Activated CD4-positive, alpha-beta T cell treated with anti-CD3 and anti-CD28 coated beads, Interleukin-2, Interleukin-4, amounts not matched to agents 100 ng/mL and 50 ng/mL, durations not matched to agents 16 hours and 8 hours (primary cell): Measurements from ENCODE around the gene UBASH3A.

Experiments used
- DNase-seq: peaks from one replicate; pipeline ENCODE4 v3.0.0-alpha.2; 2020; ENCODE audit warnings: low spot score

Gene UBASH3A

GRCh38 chr21:42451941-42452340 lies 48.2 kb downstream of the UBASH3A start:
- DNase-seq, result no peak

- DNase-seq, result no peak
Observed at GRCh38 chr21:42452401-42453223, 48.9 kb downstream of the UBASH3A start.

- DNase-seq, result no peak
Observed at GRCh38 chr21:42453224-42453985, 49.7 kb downstream of the UBASH3A start.

DNA sequence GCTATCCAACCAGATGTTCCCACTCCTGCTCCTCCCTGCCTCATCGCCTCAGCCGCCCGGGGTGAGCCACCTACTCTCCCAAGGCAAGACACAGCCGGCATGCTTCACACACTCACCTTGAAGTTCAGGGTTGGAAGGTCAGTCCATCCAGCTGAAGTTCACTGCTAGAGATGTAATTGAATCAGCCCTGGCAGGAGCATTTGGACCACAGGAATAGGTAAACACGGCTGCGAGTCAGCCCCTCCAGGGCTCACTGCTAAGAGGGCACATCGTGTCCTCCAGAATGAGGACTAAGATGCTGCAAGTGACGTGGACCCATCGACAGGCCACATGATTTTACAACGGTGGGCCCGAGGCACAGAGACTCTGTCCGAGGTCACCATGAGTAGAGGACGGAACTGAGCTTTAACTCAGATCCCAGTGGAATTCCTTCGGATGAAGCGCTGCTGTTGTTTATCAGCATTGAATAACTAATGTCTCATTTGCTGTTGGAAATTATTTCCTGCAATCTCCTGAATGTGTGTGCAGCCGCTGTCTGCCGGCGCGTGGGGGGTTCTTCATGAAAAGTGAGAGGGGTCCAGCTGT lies 50.4 kb downstream of the UBASH3A start:
- no peak for DNase-seq

DNA sequence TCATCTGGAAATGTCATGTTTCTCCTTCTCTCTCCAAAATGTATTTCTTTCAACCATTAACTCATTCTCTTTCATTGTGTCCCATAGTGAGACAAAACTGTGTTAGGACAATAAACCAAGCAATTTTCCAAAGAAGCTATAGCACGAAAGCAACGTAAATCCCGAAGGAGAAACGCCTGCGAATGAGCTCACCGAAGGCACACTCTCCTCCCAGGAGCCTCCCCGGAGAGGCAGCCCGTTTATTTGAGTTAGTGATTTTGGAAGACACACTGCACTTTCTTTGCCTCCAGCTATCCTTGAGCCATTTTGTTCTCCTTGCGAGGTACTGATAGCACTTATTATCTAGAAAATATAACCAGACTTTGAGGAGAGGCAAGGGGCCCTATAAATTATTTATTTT lies 51.1 kb downstream of the UBASH3A start:
- DNase-seq, result no peak

- no peak for DNase-seq
Observed at GRCh38 chr21:42455196-42455595, 51.5 kb downstream of the UBASH3A start.

- DNase-seq, result no peak
Observed at GRCh38 chr21:42455754-42456440, 52.2 kb downstream of the UBASH3A start.

GRCh38 chr21:42456457-42456856 lies 52.8 kb downstream of the UBASH3A start:
- peak; percentile 59 for DNase-seq

DNA sequence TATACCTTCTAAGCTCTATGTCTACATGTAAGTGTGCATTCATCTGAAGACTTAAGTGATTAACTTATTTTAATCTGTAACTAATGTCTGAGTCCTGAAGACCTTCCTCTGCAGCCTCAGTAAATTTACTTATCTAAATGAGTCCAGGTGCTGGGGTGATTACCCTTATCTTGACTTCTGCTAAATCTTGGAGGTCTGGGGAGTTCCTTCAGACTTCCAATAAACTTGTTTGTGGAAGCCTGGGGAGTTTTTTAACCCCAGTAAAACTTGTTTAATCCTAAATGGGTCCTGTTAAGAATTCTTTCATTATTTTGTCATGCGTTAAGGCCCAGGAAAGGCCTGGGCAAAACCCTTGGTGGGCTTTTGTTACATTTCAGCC lies 55.4 kb downstream of the UBASH3A start:
- DNase-seq, result no peak

DNA sequence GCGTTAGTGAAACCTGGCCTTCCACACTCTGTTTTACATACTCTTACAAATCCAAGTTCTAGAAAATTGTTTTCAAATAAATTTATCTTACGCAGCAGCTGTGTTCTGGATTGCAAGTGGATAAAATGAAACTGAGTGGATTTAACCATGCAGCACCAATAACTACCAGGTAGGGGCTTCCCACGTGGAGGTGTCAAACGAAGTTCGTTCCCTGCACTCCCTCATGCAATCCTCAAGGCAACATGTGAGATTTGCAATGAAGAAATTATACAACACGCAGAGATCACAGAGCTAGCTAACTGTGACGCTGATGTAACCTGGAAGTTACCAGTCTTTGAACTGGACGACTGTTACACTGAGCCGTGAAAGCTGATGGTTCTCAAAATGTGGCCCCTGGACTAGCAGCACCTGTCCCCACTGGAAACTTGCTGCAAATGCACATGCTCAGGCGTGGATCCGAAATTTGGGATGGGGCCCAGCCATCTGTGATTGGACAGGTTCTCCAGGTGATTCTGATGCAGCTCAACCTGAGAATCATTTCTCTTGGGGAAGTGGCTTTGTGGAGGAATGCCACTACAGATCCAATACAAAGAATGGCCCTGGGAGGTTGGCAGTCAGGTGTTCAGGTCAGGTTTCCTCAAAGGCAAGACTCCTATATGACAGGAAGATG lies 56.0 kb downstream of the UBASH3A start:
- DNase-seq, result no peak

- DNase-seq, result no peak
Observed at GRCh38 chr21:42460391-42461184, 56.9 kb downstream of the UBASH3A start.

DNA sequence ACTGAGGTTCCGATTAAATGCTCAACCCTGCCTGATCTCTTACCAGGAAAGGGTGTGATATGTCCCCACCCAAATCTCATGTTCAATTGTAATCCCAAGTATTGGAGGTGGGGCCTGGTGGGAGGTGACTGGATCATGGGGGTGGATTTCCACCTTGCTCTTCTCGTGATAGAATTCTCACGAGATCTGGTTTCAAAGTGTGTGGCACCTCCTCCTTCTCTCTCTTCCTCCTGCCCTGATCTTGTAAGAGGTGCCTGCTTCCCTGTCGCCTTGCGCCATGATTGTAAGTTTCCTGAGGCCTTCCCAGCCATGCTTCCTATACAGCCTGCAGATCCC lies 57.5 kb downstream of the UBASH3A start:
- no peak for DNase-seq

GRCh38 chr21:42461881-42462877 lies 58.5 kb downstream of the UBASH3A start:
- DNase-seq, result no peak

GRCh38 chr21:42463861-42464515 lies 60.3 kb downstream of the UBASH3A start:
- DNase-seq, result no peak

DNA sequence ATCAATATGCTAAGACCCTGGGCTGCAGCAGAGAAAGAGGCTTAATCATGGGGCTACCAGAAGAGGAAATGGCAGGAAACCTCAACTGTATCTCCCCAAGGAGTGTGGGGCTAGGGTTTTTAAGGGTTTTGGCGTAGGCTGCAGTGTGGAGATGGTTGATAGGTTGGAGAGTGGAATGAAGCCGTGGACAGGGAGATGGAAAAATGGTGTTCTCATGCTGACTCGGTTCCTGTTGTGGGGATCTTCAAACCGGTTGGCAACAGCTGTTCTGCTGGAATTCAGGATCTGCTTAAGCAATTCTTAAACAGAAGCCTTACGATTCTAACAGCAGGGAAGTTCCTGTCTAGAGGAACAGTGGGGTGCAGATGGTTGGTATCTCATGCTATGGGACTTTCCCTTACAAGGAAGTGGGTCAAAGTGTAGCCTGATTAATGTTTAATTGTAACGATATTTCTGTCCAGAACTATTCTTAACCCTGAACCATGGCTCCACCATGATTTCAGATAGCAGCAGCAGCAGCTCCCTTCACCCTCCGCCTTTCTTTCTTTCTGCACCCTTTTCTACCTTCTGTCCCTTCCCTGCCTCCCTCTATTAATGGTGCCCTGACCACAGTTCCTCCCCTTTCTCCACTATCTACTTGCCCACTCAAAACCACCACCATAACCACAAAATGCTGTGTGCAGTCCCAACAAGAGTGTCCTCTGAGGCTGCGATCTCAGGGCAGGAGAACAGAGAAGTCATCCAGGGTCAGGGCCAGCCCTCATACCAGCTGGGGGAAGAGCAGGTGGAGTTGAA lies 61.5 kb downstream of the UBASH3A start:
- no peak for DNase-seq

DNA sequence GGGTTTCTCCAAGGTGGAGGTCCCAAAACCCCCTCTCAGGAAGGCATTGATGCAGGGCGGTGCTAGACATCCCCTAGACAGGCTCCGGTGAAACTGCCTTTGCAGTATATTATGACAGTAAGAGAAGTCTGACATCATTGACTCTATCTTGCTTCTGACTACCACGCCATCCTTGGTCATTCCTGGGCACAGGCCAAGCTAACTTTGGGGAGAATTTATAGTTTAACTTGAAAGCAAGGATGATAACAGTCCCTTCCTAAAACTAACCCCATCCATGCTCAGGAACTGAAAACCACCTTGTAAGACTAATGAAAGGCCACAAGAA lies 62.1 kb downstream of the UBASH3A start:
- DNase-seq, result no peak

- DNase-seq, result no peak
Observed at GRCh38 chr21:42466700-42467099, 63.0 kb downstream of the UBASH3A start.

GRCh38 chr21:42467140-42467983 lies 63.7 kb downstream of the UBASH3A start:
- DNase-seq, result no peak
